KMS-11 (cell line): ENCODE results near the gene WDR5B.

ENCODE experiments used
- H2AFZ ChIP-seq: fragments of 200-600 bp; sonication (generic); 2 replicates; pipeline ENCODE4 v1.6.1; 2016; ENCODE audit warnings: antibody characterized with exemption, mixed run types, low read depth
- H3K27ac ChIP-seq: fragments of 200-600 bp; sonication (generic); 2 replicates; pipeline ENCODE4 v1.6.1; 2016; ENCODE audit warnings: mild to moderate bottlenecking, mixed run types
- H3K27me3 ChIP-seq: fragments of 200-600 bp; sonication (generic); 2 replicates; pipeline ENCODE4 v1.6.1; 2017; ENCODE audit warnings: mild to moderate bottlenecking, low read depth, mixed run types, moderate library complexity; ENCODE audit not compliant: insufficient read depth
- H3K36me3 ChIP-seq: fragments of 200-600 bp; sonication (generic); 2 replicates; pipeline ENCODE4 v1.6.1; 2017; ENCODE audit warnings: mild to moderate bottlenecking, mixed run types; ENCODE audit not compliant: insufficient read depth
- H3K4me1 ChIP-seq: fragments of 200-600 bp; sonication (generic); 2 replicates; pipeline ENCODE4 v1.6.1; 2016; ENCODE audit warnings: mild to moderate bottlenecking, low read depth, mixed run types; ENCODE audit not compliant: poor library complexity, severe bottlenecking
- H3K4me2 ChIP-seq: fragments of 200-600 bp; sonication (generic); 2 replicates; pipeline ENCODE4 v1.7.0; 2016; ENCODE audit warnings: mild to moderate bottlenecking, mixed run types
- H3K4me3 ChIP-seq: fragments of 200-600 bp; sonication (generic); IDR thresholded peaks from 2 replicates; pipeline ENCODE4 v1.6.1; 2017; ENCODE audit warnings: low read depth, low read length, mixed read lengths; ENCODE audit not compliant: insufficient read depth
- H3K79me2 ChIP-seq: fragments of 200-600 bp; sonication (generic); 2 replicates; pipeline ENCODE4 v1.6.1; 2016; ENCODE audit warnings: low read depth, mixed run types; ENCODE audit not compliant: insufficient read depth
- H3K9ac ChIP-seq: fragments of 200-600 bp; sonication (generic); 2 replicates; pipeline ENCODE4 v1.6.1; 2016; ENCODE audit warnings: mild to moderate bottlenecking, mixed run types
- H4K20me1 ChIP-seq: fragments of 200-600 bp; sonication (generic); 2 replicates; pipeline ENCODE4 v1.6.1; 2016; ENCODE audit warnings: mild to moderate bottlenecking, mixed run types; ENCODE audit not compliant: insufficient read depth
- TF ChIP-seq, protein P1 (sequence below): fragments of 200-600 bp; sonication (generic); conservative IDR thresholded peaks from 2 replicates; pipeline ENCODE4 v1.6.1; 2017; ENCODE audit warnings: low read depth, mild to moderate bottlenecking, antibody characterized with exemption, low read length, moderate library complexity, mixed read lengths

Gene WDR5B

DNA sequence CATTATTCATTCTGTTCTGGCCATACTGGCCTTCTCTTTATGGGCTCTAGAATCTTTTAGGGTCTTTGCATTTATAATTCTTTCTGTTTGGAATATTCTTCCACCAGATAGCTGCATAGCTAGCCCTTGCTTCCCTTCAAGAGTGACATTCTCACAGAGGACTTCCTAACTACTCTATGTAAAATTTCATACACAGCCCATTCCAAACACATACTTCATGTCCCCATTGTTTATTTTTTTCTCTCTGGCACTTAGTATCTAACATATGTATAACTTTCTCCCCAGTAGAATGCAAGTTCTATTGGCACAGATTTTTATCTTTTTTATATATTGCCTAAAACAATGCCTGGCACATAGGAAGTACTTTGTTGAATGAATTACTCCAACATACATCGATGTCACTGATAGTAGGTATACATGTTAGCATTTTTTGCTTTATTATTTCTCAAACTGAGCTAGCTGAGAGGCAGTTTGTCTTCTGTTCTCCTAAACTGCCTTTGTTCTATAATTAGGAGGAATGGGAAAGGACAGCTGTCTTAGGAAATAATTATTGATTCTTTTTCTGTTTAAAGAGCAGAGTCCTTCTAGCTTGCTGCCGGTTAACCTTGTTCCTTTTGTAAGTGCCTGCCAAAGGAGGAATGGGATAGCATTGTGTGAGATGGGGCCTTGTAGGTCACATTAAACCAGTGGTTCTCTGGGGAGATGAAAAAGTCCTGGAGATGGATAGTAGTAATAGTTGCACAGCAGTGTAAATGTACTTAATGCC is 24.0 kb downstream of the WDR5B start:
- no peaks in the 10 kb centered on the region for H3K27me3 ChIP-seq
- no peaks in the 10 kb centered on the region for H3K4me1 ChIP-seq
- no peak overlapping the region for H3K4me3 ChIP-seq
- H3K36me3 ChIP-seq: no peaks in the 10 kb centered on the region
- no peak overlapping the region for H3K27ac ChIP-seq
- no peaks in the 10 kb centered on the region for H4K20me1 ChIP-seq
- H3K4me2 ChIP-seq: no peak overlapping the region
- H3K79me2 ChIP-seq: no peaks in the 10 kb centered on the region
- TF ChIP-seq, protein P1, sequence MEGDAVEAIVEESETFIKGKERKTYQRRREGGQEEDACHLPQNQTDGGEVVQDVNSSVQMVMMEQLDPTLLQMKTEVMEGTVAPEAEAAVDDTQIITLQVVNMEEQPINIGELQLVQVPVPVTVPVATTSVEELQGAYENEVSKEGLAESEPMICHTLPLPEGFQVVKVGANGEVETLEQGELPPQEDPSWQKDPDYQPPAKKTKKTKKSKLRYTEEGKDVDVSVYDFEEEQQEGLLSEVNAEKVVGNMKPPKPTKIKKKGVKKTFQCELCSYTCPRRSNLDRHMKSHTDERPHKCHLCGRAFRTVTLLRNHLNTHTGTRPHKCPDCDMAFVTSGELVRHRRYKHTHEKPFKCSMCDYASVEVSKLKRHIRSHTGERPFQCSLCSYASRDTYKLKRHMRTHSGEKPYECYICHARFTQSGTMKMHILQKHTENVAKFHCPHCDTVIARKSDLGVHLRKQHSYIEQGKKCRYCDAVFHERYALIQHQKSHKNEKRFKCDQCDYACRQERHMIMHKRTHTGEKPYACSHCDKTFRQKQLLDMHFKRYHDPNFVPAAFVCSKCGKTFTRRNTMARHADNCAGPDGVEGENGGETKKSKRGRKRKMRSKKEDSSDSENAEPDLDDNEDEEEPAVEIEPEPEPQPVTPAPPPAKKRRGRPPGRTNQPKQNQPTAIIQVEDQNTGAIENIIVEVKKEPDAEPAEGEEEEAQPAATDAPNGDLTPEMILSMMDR: no peak
- H3K9ac ChIP-seq: no peak overlapping the region
- H2AFZ ChIP-seq: no peak overlapping the region

DNA sequence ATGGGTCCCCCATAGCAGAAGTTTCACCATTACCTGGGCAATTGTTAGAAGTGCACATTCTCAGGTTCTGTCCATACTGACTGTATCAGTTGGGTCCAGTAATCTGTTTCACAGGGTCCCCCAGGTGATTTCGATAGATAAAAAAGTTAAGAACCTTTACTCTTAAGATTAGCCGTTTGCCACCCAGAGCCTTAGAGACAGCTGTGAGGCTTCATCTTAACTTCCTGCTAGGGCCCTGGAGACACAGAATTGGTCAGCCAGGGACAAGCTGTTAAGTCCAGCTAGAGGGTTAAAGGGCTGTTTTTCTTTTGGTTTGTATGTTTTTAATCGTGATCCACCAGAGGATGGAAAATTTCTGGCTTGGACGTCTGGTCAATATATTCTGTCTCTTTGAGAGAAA is 25.2 kb downstream of the WDR5B start:
- TF ChIP-seq, protein P1: no peak
- Histone ChIP-seq H4K20me1 (no peaks in the 10 kb centered on the region), H3K9ac (no peak overlapping the region), H3K27ac (no peak overlapping the region), H3K36me3 (no peaks in the 10 kb centered on the region), H3K79me2 (no peaks in the 10 kb centered on the region), H2AFZ (no peak overlapping the region), H3K4me1 (peaks cover 2% of the 10 kb centered on the region), H3K4me2 (no peak overlapping the region), H3K27me3 (no peaks in the 10 kb centered on the region), H3K4me3 (no peak overlapping the region)

DNA sequence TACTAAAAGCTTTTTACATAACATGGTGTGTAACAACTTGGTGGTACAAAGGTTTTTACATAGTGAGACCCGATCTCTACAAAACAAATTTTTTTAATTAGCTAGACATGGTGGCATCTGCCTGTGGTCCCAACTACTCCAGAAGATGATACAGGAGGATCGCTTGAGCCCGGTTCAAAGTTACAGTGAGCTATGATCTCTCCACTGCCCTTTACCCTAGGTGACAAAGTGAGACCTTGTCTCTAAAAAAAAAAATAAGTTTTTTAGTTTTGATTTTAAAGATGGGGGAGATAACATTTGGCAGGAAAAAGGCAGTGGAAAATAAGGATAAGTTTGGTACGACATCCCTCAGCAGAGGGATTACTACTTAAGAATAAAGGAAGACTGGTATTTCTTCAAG is 26.0 kb downstream of the WDR5B start:
- no peaks in the 10 kb centered on the region for H3K27me3 ChIP-seq
- no peak overlapping the region for H3K4me3 ChIP-seq
- no peaks in the 10 kb centered on the region for H3K79me2 ChIP-seq
- H4K20me1 ChIP-seq: no peaks in the 10 kb centered on the region
- peaks cover 9% of the 10 kb centered on the region for H3K4me1 ChIP-seq
- no peaks in the 10 kb centered on the region for H3K36me3 ChIP-seq
- TF ChIP-seq, protein P1: no peak
- no peak overlapping the region for H3K27ac ChIP-seq
- H3K4me2 ChIP-seq: no peak overlapping the region
- H2AFZ ChIP-seq: no peak overlapping the region
- no peak overlapping the region for H3K9ac ChIP-seq

DNA sequence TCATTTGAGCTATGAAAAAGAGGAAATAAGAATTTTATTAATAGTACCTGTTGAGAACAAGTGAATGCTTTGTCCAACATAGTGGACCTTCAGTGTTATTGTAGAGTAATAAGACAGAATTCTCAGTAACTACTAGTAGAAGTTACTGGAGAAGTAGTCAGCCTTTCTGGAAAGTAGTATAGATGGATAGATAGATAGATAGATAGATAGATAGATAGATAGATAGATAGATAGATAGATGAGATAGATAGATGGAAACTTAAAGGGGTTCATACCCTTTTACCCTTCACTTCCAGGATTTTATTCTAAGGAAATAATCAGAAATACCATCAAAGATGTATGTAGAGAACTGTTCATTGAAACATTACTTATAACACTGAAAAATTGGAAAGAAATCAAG is 26.7 kb downstream of the WDR5B start:
- TF ChIP-seq, protein P1: no peak
- Histone ChIP-seq H3K4me3 (no peak overlapping the region), H3K79me2 (no peaks in the 10 kb centered on the region), H2AFZ (no peak overlapping the region), H3K27me3 (no peaks in the 10 kb centered on the region), H3K27ac (no peak overlapping the region), H3K36me3 (no peaks in the 10 kb centered on the region), H3K9ac (no peak overlapping the region), H4K20me1 (no peaks in the 10 kb centered on the region), H3K4me1 (peaks cover 13% of the 10 kb centered on the region), H3K4me2 (no peak overlapping the region)
